PC-3 (cell line): ENCODE data around the gene WDR91.

Experiments
- CTCF ChIP-seq: fragments of 300-600 bp; sonication (generic); conservative IDR thresholded peaks from 2 replicates; pipeline ENCODE4 v1.5.1; 2017; ENCODE audit warnings: antibody characterized with exemption, low read depth, mild to moderate bottlenecking, low read length
- EZH2 ChIP-seq: fragments of 300-600 bp; sonication (generic); IDR thresholded peaks from one replicate; pipeline ENCODE4 v1.6.1; 2017; ENCODE audit warnings: antibody characterized with exemption, mild to moderate bottlenecking, low read length; ENCODE audit not compliant: unreplicated experiment
- EZH2phosphoT487 ChIP-seq: fragments of 300-600 bp; sonication (generic); IDR thresholded peaks from 2 replicates; pipeline ENCODE4 v1.6.1; 2018; ENCODE audit warnings: mild to moderate bottlenecking, antibody characterized with exemption, low read length, borderline replicate concordance

GRCh38 chr7:135247746-135248471 lies 36.6 kb upstream of the WDR91 start:
- no peak for TF ChIP-seq CTCF
- no peak for TF ChIP-seq EZH2phosphoT487
- no peak for TF ChIP-seq EZH2
